ENCODE measurements around the gene ADAMTS10.

Gene ADAMTS10

DNA sequence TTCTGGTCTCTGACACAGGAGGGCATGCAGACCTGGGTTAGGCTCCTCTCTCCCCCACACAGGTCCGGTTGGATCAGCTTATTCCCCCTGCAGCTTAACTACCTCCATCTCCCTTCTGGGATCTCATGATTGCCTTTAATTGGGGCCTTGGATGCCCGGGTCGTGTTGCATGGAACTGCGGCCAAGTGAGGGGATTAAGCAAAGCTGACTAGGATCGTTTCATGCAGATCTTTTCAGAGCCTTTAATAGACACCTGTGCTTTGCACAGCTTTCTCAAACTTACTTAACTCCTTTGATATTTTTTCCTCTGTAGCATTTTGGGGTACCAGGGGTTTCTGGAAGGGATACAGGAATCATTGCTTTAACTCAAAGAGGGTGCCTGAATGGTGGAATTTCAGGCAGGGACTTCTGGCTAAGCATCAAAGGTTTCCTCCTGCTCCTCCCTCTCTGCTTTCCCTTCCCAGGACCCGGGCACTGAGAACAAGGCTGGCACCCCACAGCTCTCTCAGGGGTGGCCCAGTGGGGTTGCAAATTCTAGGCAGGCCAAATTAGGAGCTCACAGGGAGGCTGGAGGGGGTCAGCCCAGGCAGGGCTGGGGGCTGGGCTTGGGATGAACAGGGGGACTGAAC lies 20.4 kb upstream of the ADAMTS10 start:
- no peak overlapping the region for H3K4me2 ChIP-seq (ENCODE audit: insufficient read depth, low read length)
- H3K79me2 ChIP-seq (ENCODE audit: insufficient read depth, low read length): no peaks in the 10 kb centered on the region
- DNase-seq: no peak
- H3K4me3 ChIP-seq (ENCODE audit: low read depth in 1 of 2, low read length in 2 of 2): no peak overlapping the region
- H3K36me3 ChIP-seq (ENCODE audit: insufficient read depth, low read length): no peaks in the 10 kb centered on the region
- no peak overlapping the region for H3K27ac ChIP-seq (ENCODE audit: low read length)
- H2AFZ ChIP-seq (ENCODE audit: low read depth, low read length): no peak overlapping the region
- TF ChIP-seq EZH2 (IDR thresholded peaks at IDR 0.05; ENCODE audit: borderline replicate concordance, low read depth, low read length, severe bottlenecking): no peak
- no peak overlapping the region for H3K9ac ChIP-seq (ENCODE audit: low read depth, low read length)
- no peak for ATAC-seq (ENCODE audit: insufficient read depth, low read depth)
- H3K27me3 ChIP-seq (ENCODE audit: insufficient read depth, low read length, poor library complexity): no peaks in the 10 kb centered on the region
- H3K4me1 ChIP-seq (ENCODE audit: insufficient read depth, low read length): no peaks in the 10 kb centered on the region
- no peaks in the 10 kb centered on the region for H4K20me1 ChIP-seq (ENCODE audit: insufficient read depth, low read length)
- no peaks in the 10 kb centered on the region for H3K9me3 ChIP-seq (ENCODE audit: insufficient read depth, low read length, severe bottlenecking)

DNA sequence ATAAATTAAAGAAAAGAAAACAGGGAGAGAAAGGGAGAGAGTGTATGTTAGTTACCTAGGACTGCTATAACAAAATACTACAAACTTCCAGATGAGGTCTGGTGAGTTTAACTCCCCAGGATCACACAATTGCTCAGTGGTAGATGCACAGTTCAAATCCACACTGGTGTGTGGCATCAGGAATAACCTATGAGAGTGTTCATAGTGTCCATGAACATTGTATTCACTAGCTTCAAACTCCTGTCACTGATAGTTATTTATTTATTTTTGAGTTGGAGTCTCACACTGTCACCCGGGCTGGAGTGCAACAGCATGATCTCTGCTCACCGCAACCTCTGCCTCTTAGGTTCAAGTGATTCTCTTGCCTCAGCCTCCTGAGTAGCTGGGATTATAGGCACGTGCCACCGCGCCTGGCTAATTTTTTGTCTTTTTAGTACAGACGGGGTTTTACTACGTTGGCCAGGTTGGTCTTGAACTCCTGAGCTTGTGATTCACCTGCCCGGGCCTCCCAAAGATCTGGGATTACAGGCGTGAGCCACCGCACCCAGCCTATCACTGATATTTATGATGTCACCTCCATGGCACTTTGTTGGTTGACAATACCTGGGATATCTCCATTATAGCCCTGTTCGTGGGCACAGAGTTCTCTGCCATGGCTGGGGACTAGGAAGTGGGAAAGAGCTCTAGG lies 19.6 kb upstream of the ADAMTS10 start, which contains the start of gene NFILZ:
Gene NFILZ, plus strand, starts transcription at position 638 of the 688 bp plus-strand sequence. CDS start 46,133 bp downstream, outside the sequence.
- Histone ChIP-seq H3K27me3 (ENCODE audit: insufficient read depth, low read length, poor library complexity) (no peaks in the 10 kb centered on the region), H3K9me3 (ENCODE audit: insufficient read depth, low read length, severe bottlenecking) (no peaks in the 10 kb centered on the region), H3K36me3 (ENCODE audit: insufficient read depth, low read length) (no peaks in the 10 kb centered on the region), H3K4me1 (ENCODE audit: insufficient read depth, low read length) (no peaks in the 10 kb centered on the region), H4K20me1 (ENCODE audit: insufficient read depth, low read length) (no peaks in the 10 kb centered on the region), H3K9ac (ENCODE audit: low read depth, low read length) (no peak within 1 kb of the TSS), H3K79me2 (ENCODE audit: insufficient read depth, low read length) (no peaks in the 10 kb centered on the region), H3K4me2 (ENCODE audit: insufficient read depth, low read length) (no peak within 1 kb of the TSS), H3K4me3 (ENCODE audit: low read depth in 1 of 2, low read length in 2 of 2) (no peak within 1 kb of the TSS), H3K27ac (ENCODE audit: low read length) (no peak within 1 kb of the TSS), H2AFZ (ENCODE audit: low read depth, low read length) (no peak within 1 kb of the TSS; the same call in 1 of the 2 replicates)
- ATAC-seq (ENCODE audit: insufficient read depth, low read depth) (no peak), DNase-seq (no peak)
- no peak for TF ChIP-seq EZH2 (IDR thresholded peaks at IDR 0.05; ENCODE audit: borderline replicate concordance, low read depth, low read length, severe bottlenecking)
- TF ChIP-seq, protein P1, sequence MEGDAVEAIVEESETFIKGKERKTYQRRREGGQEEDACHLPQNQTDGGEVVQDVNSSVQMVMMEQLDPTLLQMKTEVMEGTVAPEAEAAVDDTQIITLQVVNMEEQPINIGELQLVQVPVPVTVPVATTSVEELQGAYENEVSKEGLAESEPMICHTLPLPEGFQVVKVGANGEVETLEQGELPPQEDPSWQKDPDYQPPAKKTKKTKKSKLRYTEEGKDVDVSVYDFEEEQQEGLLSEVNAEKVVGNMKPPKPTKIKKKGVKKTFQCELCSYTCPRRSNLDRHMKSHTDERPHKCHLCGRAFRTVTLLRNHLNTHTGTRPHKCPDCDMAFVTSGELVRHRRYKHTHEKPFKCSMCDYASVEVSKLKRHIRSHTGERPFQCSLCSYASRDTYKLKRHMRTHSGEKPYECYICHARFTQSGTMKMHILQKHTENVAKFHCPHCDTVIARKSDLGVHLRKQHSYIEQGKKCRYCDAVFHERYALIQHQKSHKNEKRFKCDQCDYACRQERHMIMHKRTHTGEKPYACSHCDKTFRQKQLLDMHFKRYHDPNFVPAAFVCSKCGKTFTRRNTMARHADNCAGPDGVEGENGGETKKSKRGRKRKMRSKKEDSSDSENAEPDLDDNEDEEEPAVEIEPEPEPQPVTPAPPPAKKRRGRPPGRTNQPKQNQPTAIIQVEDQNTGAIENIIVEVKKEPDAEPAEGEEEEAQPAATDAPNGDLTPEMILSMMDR (IDR thresholded peaks at IDR 0.05; ENCODE audit: borderline replicate concordance, extremely low read depth, low read length, poor library complexity, severe bottlenecking): no peak

DNA sequence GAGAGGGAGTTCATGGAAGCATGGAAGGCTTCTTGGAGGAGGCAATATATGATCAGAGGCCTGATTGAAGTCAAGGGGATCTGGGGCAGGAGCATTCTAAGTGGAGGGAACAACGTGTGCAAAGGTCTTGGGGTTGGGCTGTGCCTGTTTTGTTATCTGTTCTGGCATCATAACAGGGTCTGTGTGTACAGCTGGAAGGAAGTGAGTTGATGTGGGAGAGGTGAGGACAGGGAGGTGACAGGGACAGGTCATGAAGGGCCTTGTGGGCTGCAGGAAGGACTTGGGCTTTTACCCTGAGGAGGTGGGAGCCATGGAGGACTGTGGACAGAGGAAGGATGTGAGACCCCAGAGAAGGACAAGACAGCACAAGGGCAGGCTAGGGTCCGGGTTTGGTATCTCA lies 18.7 kb upstream of the ADAMTS10 start:
- ATAC-seq (ENCODE audit: insufficient read depth, low read depth): no peak
- no peak overlapping the region for H3K4me2 ChIP-seq (ENCODE audit: insufficient read depth, low read length)
- H3K9ac ChIP-seq (ENCODE audit: low read depth, low read length): no peak overlapping the region
- no peaks in the 10 kb centered on the region for H3K36me3 ChIP-seq (ENCODE audit: insufficient read depth, low read length)
- H2AFZ ChIP-seq (ENCODE audit: low read depth, low read length): no peak overlapping the region
- DNase-seq: no peak
- no peak for TF ChIP-seq EZH2 (IDR thresholded peaks at IDR 0.05; ENCODE audit: borderline replicate concordance, low read depth, low read length, severe bottlenecking)
- TF ChIP-seq, protein P1 (IDR thresholded peaks at IDR 0.05; ENCODE audit: borderline replicate concordance, extremely low read depth, low read length, poor library complexity, severe bottlenecking): no peak
- H4K20me1 ChIP-seq (ENCODE audit: insufficient read depth, low read length): no peaks in the 10 kb centered on the region
- no peaks in the 10 kb centered on the region for H3K4me1 ChIP-seq (ENCODE audit: insufficient read depth, low read length)
- no peak overlapping the region for H3K27ac ChIP-seq (ENCODE audit: low read length)
- no peak overlapping the region for H3K4me3 ChIP-seq (ENCODE audit: low read depth in 1 of 2, low read length in 2 of 2)
- no peaks in the 10 kb centered on the region for H3K27me3 ChIP-seq (ENCODE audit: insufficient read depth, low read length, poor library complexity)
- no peaks in the 10 kb centered on the region for H3K9me3 ChIP-seq (ENCODE audit: insufficient read depth, low read length, severe bottlenecking)
- no peaks in the 10 kb centered on the region for H3K79me2 ChIP-seq (ENCODE audit: insufficient read depth, low read length)

DNA sequence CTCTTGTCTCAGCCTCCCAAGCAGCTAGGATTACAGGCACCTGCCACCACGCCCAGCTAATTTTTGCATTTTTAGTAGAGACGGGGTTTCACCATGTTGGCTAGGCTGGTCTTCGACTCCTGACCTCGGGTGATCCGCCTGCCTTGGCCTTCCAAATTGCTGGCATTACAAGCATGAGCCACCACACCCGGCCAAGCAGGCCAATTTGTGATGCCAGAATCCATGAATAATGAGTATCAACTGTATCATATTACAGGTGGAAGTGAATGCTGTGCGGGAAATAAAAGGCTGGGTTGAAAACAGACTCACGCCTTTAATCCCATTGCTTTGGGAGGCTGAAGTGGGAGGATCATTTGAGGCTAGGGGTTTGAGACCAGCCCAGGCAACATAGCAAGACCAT lies 16.3 kb upstream of the ADAMTS10 start:
- Histone ChIP-seq H4K20me1 (ENCODE audit: insufficient read depth, low read length) (no peaks in the 10 kb centered on the region), H3K79me2 (ENCODE audit: insufficient read depth, low read length) (no peaks in the 10 kb centered on the region), H3K4me2 (ENCODE audit: insufficient read depth, low read length) (no peak overlapping the region), H3K4me1 (ENCODE audit: insufficient read depth, low read length) (no peaks in the 10 kb centered on the region), H3K27ac (ENCODE audit: low read length) (no peak overlapping the region), H3K36me3 (ENCODE audit: insufficient read depth, low read length) (no peaks in the 10 kb centered on the region), H2AFZ (ENCODE audit: low read depth, low read length) (no peak overlapping the region), H3K4me3 (ENCODE audit: low read depth in 1 of 2, low read length in 2 of 2) (no peak overlapping the region), H3K9ac (ENCODE audit: low read depth, low read length) (no peak overlapping the region), H3K9me3 (ENCODE audit: insufficient read depth, low read length, severe bottlenecking) (no peaks in the 10 kb centered on the region), H3K27me3 (ENCODE audit: insufficient read depth, low read length, poor library complexity) (no peaks in the 10 kb centered on the region)
- TF ChIP-seq, protein P1 (IDR thresholded peaks at IDR 0.05; ENCODE audit: borderline replicate concordance, extremely low read depth, low read length, poor library complexity, severe bottlenecking): no peak
- no peak for TF ChIP-seq EZH2 (IDR thresholded peaks at IDR 0.05; ENCODE audit: borderline replicate concordance, low read depth, low read length, severe bottlenecking)
- DNase-seq: no peak
- no peak for ATAC-seq (ENCODE audit: insufficient read depth, low read depth)

Measured in DND-41 (cell line).